Right lobe of liver (tissue), 4 donors: Measurements from ENCODE around the gene OMA1.

Experiments used
- POLR2A ChIP-seq: fragments of 450-650 bp; IDR thresholded peaks from one replicate; pipeline ENCODE4 v1.6.1; 2017; ENCODE audit warnings: antibody characterized with exemption, mild to moderate bottlenecking
- TF ChIP-seq, protein P1 (sequence below), 4 donors: fragments of 200-600 bp in 3 of 4; fragments of 450-650 bp in 1 of 4; IDR thresholded peaks; one replicate each; pipeline versions ENCODE4 v1.5.1 to v1.8.0; 2016 to 2022; ENCODE audit warnings: antibody characterized with exemption in 4 of 4, mild to moderate bottlenecking in 2 of 4
- donor health status: DM: no; HTN: no; CAD: no.
- donor health status: DM: no; HTN: no; CAD: no.
- donor health status: DM: no; HTN: yes; CAD: no.

DNA sequence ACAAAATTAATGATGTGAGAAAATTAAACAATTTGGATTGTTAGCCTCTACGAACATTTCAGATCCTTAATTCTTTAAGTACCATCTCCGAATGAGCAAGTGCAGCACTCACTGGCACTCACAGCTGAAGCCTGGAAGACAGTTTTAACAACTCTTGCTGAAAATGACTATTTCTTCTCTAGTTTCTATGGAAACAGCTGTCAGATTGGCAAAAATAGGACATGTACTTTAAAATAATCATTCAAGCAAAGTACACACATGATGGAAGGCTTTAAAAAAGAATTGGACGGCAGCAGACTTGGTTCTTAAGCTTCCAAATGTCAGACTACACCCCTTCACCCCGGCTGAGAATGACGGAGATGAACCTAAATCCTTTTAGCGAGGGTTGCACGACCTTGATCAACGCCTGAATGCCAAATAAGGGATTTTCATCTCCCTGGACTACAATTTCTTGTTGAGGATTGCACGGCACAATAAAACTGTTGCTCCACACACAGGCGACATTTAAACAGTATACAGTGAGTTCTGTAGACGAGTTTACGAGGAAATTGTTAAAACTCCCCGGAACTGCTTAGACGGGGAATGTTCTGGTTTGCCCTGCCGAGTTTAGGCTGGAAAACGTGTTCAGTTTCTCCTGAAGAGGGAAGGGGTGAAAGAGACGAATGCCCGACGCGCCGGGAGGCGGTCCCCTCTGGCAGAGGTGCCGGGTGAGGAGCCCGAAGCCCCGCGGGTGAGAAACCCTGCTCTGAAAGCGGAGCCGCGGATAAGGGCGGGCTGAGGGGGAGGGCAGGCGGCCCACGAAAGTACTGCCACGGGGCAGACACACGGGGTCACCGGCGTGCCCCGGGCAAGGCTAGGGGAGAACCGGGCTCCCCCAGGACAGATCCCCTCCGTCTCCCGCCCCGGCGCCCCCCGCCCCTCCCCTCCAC is 671 bp downstream of the OMA1 start:
- TF ChIP-seq, protein P1, sequence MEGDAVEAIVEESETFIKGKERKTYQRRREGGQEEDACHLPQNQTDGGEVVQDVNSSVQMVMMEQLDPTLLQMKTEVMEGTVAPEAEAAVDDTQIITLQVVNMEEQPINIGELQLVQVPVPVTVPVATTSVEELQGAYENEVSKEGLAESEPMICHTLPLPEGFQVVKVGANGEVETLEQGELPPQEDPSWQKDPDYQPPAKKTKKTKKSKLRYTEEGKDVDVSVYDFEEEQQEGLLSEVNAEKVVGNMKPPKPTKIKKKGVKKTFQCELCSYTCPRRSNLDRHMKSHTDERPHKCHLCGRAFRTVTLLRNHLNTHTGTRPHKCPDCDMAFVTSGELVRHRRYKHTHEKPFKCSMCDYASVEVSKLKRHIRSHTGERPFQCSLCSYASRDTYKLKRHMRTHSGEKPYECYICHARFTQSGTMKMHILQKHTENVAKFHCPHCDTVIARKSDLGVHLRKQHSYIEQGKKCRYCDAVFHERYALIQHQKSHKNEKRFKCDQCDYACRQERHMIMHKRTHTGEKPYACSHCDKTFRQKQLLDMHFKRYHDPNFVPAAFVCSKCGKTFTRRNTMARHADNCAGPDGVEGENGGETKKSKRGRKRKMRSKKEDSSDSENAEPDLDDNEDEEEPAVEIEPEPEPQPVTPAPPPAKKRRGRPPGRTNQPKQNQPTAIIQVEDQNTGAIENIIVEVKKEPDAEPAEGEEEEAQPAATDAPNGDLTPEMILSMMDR (IDR thresholded peaks at IDR 0.05), result no peak
- TF ChIP-seq POLR2A, result no peak
